ENCODE measurements around the gene LRCH2. TPM values are rescaled to one million over a fixed set of nuclear protein-coding genes. Genes with fewer than 3 reads are reported as not detected.
"Not testable (repeated sequence)": the region's sequence is repeated elsewhere in the genome, so short reads cannot be mapped to it uniquely, and the experiment has no call there.

LRCH2 gene
- total RNA-seq, 1 donor: 8.2 TPM

- H3K4me3 ChIP-seq (ENCODE audit: low read depth, low read length): no peak overlapping the region
- no peak for DNase-seq (ENCODE audit: low read depth)
- TF ChIP-seq CTCF (IDR thresholded peaks at IDR 0.05; ENCODE audit: insufficient read depth, low read depth, low read length): no peak
Measured at GRCh38 chrX:115214151-115214550, 19.7 kb downstream of the LRCH2 start.

GRCh38 chrX:115209547-115209946, 24.3 kb downstream of the LRCH2 start:
- H3K4me3 ChIP-seq (ENCODE audit: low read depth, low read length); DNase-seq (ENCODE audit: low read depth): not testable (repeated sequence)

GRCh38 chrX:115204040-115204439, 29.9 kb downstream of the LRCH2 start:
- TF ChIP-seq CTCF (IDR thresholded peaks at IDR 0.05; ENCODE audit: insufficient read depth, low read depth, low read length): no peak
- no peak overlapping the region for H3K4me3 ChIP-seq (ENCODE audit: low read depth, low read length)
- no peak for DNase-seq (ENCODE audit: low read depth)

GRCh38 chrX:115192244-115192700, 41.6 kb downstream of the LRCH2 start:
- no peak for DNase-seq (ENCODE audit: low read depth)
- TF ChIP-seq CTCF (IDR thresholded peaks at IDR 0.05; ENCODE audit: insufficient read depth, low read depth, low read length): no peak
- H3K4me3 ChIP-seq (ENCODE audit: low read depth, low read length): no peak overlapping the region

- DNase-seq (ENCODE audit: low read depth): no peak
- no peak for TF ChIP-seq CTCF (IDR thresholded peaks at IDR 0.05; ENCODE audit: insufficient read depth, low read depth, low read length)
- H3K4me3 ChIP-seq (ENCODE audit: low read depth, low read length): no peak overlapping the region
Measured at GRCh38 chrX:115191490-115192243, 42.2 kb downstream of the LRCH2 start.

- no peak for TF ChIP-seq CTCF (IDR thresholded peaks at IDR 0.05; ENCODE audit: insufficient read depth, low read depth, low read length)
- DNase-seq (ENCODE audit: low read depth): no peak
- H3K4me3 ChIP-seq (ENCODE audit: low read depth, low read length): no peak overlapping the region
Measured at GRCh38 chrX:115190636-115191489, 43.0 kb downstream of the LRCH2 start.
